ENCODE measurements around the gene TGIF1.

- TF ChIP-seq POLR2A (IDR thresholded peaks at IDR 0.05) = no peak
- no peak for TF ChIP-seq CTCF (IDR thresholded peaks at IDR 0.05)
These were observed 39.7 kb upstream of the TGIF1 start for GRCh38 chr18:3410273-3410672.

All from body of pancreas (tissue), 4 donors.